RPMI8226 (cell line): Measurements from ENCODE around the gene PDK3.
A peak's percentile ranks its signal among the peaks of the same experiment; 100 is the strongest.

Source experiments
- DNase-seq: peaks from one replicate; pipeline ENCODE4 v3.0.0-alpha.2; 2015

Gene PDK3

DNA sequence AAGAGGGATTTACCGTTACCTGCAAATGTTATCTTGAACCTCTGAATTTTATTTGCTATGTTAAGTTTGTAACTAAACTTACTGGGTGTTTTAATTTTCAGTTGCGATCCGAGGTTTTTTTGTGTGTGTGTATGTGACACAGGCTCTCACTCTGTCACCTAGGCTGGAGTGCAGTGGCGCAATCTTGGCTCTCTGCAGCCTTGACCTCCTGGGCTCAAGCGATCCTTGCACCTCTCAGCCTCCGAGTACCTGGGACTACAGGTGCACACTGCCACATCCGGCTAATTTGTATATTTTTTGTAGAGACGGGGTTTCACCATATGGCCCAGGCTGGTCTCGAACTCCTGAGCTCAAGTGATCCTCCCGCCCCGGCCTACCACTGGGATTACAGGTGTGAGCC, 18.5 kb downstream of the PDK3 start:
- DNase-seq, result no peak

DNA sequence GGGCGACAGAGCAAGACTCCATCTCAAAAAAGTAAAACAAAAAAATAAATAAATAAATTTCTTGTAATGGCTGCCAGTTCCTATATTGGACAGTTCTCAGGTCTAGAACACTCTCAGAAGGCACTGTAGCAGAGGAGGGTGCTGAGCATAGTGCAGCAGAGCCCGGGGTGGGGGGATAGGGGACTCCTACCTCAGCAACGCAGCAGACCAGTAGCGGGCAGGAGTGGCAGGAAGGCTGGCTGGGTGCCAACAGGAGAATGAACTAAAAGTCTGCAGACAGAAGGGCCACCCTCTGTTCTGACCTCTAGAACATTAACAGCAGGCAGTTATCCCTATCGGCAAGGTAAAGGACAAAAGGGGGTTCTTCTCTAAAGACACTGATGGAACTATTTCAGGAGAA, 20.2 kb downstream of the PDK3 start:
- DNase-seq, result no peak

DNA sequence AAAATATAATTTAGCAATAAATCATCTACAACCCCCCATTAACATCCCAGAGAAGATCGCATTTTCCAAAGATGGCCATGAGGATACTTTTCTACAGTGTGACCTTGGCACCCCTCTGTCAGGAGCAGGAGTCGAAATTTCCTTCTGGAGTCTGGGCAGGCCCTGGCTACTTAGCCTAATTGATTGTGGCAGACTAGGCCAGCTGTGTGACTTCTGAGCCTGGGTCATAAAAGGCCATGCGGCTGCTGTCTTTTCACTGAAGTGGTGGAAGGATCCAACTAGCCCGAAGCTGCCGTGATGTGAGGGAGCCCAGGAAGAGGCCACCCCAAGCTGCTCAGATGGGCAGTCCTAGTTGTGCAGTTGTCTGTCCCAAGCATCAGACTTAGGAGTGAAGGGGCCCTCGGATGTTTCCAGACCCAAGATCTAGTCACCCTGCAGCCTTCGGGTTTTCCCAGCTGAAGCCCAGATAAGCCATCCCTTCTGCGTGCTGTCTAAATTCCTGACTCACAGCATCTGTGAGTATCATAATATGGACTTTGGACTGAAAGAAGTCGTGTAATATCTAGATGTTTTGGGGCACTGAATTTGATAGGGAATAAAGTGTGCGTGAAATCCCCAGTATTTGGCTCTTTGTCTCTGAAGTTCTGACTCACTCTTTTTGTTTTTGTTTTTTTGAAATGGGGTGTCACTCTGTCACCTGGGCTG, 21.0 kb downstream of the PDK3 start:
- no peak for DNase-seq

DNA sequence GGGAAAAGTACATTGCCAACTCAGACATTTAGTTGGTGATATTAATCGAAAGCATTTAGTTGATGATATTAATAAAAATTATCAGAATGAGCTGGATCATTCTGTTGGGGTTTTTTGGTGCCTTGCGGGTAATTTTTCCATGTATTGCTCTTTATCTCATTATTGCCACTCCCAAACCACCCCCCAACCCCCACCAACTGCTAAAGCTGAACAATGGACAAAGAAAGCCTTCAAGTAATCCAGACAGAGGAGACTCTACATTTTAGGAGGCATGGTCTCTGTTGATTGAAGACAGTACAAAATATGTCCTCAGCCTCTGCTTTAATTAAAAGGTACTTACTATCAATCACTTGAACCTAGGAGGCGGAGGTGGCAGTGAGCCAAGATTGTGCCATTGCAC, 22.5 kb downstream of the PDK3 start:
- DNase-seq, result no peak

DNA sequence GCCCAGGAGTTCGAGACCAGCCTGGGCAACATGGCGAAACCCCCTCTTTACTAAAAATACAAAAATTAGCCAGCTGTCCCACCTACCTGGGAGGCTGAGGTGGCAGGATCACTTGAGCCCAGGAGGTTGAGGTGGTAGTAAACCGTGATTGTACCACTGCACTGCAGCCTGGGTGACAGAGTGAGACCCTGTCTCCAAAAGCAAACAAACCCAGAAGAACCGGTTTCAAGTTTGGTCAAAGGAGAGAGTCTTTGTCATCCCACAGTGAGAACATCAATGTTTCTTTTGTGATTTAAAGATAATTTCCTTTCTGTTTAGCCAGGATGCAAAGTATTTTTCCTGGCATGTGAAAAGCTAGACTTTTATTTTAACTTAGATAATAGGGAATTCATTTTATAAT, 26.7 kb downstream of the PDK3 start:
- no peak for DNase-seq

DNA sequence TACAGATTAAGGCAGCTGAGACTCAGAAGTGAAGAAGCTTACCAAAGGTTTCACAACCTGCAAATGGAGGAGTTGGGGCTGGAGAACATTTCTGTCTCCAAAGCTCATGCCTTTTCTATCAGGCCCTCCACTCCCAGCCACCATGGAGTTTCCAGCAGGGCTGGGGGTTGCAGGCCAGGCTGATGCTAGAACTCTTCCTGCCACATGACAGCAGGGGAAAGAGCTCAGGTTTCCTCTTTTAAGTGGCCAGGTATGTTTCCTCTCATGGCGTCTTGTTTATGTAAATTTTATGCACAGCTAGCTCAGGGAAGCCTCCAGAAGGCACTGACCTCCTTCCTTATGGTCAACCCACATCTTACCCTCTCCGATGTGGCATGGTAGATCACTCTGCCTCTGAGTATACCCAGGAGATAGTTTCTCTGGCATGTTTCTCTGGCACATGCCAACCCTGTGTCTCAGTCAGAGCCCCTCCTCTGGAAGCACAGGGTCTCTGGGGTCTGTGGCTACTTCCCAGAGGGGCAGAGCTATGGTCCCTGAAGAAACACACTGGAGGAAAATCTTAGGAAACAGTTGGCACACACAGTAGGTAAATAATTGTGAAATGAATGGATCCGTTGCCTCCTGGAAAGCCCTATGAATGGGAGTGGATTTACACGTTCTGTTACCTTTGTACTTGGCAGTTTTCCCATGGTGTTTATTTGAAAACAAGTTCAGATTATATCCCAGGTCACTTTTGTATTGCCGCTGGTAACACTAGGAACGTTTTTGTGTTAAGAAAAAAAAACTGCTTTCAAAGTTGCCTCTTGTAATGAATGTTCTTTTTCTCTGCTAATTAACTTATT, 28.9 kb downstream of the PDK3 start:
- DNase-seq, result no peak

DNA sequence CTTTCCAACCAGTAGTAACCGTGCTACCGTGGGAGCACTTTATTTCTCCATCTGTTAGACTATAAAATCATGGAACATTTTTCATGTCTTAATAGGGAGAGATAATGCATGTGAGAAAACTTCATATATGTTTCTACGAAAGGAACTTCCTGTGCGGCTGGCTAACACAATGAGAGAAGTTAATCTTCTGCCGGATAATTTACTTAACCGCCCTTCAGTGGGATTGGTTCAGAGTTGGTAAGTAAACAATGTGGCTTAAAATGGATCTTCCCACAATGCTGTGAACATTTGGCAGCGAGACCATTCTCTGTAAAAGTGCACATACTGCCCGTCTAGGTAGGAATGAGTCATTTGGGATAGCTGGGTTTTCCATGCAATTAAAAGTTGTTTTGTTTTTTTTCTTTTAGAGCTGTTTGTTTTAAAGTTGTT, 29.6 kb downstream of the PDK3 start:
- no peak for DNase-seq

DNA sequence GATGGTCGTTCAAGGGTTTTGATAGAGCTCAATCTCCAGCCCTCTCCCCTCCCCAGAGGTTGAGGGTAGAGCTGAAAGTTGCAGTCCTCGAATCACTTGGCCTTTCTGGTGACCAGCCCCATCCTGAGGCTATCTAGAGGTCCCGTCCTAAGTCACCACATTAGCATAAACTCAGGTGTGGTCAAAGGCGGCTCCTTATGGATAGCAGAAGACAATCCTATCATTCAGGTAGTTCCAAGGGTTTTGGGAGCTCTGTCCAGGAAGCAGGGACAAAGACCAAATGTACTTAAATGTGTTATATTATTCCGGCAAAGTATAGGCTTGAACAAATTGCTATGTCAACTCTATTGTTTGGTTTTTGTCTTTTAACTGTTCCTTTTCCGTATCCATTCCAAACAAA, 30.6 kb downstream of the PDK3 start:
- no peak for DNase-seq

DNA sequence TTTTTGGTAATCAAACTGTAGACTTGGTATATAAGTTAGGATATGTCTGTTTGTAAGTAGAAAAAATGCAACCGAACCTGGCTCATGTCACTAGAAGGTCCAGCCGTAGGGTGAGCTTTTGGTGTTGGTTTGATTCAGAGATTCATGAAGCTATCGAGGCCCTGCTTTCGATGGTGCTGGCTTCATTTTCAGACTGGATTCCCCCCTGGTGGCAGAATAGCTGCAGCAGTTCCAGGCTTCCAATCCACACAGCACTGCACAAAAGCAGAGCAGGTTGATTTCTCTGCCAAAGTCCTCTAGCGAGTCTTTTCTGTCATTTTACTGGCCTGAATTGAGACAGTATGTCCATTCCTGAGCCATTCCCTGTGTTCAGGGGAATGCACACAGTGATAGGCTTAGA, 33.1 kb downstream of the PDK3 start:
- DNase-seq, result peak; percentile 16

DNA sequence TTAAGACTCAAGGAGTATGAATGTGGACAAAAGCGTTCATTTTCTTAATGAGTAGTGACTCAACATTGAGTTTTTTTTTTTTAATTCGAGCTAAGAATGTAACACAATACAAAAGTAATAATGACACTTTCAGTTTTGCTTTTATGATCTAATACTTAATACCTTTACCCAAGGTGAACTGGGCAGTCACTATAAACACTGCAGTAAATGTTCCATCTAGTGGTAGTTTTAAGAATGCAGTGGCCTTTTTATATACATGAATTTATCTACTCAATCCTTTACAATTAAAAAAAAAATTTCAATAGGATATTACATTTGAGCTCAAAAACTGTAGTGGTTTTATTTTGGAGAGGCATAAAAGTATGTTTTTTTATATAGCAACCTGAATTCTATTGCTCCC, 33.9 kb downstream of the PDK3 start:
- DNase-seq, result peak; percentile 49

DNA sequence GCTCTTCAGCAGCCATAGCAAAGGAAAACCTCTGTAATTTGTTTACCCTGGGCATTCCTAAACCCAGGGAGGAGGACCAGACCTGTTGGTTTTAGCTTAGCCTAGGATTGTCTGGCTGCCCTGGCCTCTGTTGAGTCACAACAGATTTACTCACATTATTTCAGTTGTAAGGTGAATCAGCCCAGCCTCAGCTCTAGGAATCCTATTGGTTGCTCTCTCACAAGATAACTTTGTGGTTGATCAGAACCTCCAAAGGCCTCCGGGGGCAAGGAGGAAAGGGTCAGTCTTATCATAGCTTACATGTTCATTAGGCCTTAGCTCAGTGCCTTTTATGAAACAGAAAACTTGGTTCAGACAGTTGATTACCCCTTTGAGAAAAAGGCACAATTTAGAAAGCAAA, 41.0 kb downstream of the PDK3 start:
- DNase-seq, result no peak

DNA sequence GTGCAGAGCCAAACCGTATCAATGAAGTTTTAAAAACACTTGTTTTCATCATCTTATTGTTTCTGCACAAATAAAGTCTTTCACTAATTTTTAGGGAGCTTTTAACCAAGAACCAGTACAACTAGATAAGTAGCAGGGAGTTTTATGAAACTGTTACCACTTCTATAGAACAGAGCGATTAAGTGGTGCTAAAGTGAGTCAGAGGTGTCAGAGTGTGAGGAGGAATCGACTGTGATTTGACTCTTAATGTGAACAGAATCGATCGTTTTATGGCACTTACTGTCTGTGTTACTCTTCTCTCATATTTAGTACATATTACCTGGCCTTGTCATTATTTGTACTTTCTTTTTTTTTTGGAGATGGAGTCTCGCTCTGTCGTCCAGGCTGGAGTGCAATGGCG, 43.3 kb downstream of the PDK3 start:
- DNase-seq, result no peak

DNA sequence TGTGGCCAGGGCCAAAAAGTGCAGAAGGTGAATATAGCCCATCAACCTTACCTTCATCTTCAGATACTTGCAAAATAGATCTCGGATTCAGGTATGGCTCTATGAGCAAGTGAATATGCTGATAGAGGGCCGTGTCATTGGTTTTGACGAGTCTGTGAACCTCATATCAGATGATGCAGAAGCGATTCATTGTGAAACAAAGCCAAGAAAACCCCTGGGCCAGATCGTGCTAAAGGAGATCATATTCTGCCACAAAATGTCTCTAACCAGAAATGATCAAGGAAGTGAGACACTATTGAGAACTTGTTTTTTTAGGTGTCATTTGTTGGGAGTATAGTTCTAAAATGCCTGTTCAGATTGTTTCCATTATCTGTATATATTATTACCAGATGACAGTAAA, 48.3 kb downstream of the PDK3 start:
- DNase-seq, result no peak

DNA sequence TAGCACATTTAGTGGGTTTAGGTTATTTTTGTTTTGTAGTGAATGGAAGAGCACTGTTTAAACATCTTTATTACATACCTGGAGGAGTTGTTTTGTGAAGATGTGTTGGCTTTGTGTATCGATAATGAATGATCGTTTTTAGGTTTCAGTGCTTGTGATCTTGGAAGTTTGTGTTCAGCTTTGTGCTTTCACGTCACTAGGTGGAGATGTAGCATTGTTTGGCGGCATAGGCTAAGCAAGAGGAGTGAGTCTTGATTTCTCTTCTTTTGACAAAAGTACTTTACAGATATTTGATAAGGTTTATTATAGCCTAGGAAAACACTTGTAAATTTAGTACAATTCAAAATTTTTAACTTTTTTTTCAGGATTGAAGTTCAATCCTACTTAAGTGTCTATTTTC, 50.4 kb downstream of the PDK3 start:
- no peak for DNase-seq

DNA sequence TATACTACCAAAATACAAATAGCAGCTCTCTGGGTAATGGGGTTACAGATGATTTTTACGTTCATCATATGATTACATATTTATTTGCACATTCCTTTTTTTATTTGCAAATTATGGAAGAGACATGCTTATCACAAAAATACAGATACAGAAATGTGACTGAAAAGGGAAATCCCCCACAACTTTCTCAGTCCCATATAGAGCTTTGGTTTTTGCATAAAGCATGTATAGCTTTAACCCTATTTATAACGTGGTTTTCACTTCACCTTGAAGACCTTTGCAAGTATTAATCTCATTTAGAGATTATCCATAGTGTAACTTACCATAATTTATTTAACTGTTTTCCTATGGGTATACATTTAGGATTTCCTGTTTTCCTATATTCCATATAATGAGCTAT, 55.4 kb downstream of the PDK3 start:
- DNase-seq, result no peak

DNA sequence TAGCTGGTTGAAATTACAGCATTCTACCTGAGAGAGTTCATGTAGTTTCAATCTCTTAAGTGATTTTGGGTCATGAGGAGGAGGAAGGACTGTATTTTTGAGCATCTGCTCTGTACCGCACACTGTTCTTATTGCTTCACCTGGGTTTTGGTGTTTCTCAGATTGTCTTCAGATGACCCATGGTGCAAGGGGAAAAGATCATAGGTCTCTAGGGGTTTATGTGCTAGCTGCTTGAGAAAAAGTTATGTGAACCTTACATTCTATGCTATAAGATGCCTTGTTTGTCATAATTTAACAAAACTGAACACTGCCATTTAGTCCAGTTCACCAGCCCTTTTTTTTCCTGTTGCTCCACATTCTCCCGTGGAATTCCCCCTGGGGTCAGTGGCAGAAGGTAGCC, 60.4 kb downstream of the PDK3 start:
- DNase-seq, result no peak

DNA sequence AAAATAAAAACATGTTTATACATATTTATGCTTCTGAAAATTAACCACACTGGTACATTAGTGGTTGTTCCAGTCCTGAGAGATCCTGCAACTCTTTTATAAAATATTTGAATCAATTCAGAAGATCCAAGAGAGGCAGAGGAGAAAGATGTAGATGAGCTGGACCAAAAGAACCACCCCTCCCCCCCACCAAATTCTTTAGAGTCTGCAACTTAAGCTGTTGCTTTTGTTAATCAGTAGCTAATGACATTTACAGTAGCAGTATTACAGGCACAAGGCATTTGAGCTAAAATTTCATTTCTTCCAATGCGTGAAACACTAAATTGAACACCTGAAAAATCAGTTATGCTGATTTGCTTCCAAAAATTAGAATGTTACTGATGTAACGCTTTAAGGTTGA, 61.5 kb downstream of the PDK3 start:
- DNase-seq, result no peak

DNA sequence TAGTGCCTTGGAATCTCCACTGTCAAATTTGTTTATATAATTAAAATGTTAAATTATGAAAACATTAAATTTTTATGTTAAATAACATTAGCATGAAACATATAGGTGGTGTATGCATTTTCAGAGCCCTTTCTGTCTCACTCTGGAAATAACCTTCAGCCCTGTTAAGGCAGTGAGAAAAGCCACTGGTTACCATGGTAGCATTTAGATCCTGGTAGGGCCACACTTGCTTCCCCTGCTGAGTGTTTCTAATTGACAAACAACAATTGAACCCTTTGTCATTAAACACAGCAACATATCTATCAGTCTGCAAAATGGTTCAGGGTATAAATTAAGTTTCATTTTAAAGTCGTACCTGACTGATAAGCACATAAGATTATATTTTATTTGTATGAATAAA, 63.5 kb downstream of the PDK3 start:
- no peak for DNase-seq

DNA sequence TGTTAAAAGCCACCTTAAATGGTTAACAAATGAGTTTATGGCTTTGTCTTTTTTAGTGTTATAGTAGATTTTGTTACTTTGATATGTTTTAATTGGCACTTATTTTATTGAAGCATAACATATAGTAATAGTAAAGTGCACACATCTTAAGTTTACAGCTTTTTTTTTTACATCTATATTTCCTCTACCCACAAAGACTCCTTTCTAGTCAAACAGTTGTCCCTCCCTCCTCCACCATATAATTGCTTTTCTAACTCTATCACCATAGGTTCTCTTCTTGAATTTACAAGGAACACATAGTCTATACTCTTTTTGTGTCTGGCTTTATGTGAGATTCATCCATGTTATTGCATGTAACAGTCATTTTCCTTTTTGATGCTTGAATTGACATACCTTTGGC, 71.5 kb downstream of the PDK3 start:
- DNase-seq, result no peak

DNA sequence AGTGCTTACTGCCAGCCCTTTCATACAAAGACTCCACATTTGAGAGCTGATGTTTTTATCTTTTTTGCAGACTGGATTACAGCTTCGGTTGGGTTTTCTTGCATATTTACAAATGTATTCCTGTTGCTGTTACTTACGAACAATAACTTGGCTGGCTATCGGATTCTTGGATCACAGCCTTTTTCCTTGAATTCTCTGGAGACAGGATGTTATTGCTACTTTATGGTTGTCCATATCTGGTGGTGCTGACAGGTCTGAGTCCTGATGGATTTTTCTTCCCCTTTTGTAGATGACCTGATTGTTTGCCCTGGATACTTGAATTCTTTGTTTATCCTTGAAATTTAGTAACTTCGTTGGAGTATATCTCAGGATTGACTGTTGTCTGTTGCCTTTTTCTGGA, 77.7 kb downstream of the PDK3 start:
- DNase-seq, result no peak

DNA sequence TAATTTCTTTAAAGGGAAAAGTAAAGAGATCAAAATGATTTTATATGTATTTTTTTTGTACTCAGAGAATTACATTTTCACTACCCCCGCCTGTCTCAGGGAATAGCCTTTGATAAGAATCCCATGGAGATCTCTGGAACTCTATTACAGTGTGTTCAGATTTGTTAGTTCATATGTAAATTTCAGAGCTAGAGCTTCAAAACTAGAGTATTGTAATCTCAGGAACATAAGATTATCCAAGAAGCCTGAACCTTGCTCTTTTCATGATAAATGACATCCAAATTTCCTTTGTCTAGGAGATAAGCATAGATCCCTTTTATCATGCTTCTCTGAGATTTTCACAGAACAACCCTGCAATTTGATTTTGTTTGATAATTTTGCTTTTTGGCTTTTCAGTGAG, 82.9 kb downstream of the PDK3 start:
- DNase-seq, result no peak

DNA sequence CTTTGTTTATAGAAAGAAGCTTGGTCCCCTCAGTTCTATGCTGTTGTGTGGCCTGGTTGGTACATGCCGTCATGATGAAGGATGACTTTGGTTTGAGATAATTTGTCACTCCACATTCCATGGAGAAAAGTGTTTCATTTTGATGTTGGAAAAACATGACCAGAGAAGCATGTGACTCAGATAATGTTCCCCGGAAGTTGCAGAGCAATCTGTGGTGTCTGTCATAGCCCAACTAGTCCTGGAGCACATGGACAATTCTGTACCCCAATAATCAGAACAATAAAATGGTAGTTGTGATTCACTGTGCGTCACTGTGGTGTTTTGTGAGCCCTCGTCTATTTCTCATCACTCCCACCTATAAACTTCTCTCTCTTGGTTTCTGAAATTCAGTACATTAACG, 85.1 kb downstream of the PDK3 start:
- no peak for DNase-seq

DNA sequence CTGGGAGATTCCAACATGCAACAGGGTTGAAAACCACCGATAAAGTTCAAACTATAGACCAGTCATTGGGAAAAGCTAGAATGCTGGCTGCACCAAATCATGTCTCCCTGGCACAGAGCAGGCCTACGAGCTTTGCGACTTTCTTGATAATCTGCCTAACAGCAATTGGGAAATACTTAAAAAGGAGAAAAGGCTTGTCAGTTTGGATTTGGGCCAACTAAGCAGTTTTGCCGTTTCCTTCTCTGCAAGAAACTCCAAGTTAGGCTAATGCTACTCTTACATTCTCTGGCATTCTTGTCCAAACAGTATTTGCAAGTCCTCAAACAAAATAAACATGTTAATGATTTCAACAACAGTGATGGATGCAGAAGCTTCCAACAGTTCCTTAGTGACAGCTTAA, 87.9 kb downstream of the PDK3 start:
- no peak for DNase-seq

DNA sequence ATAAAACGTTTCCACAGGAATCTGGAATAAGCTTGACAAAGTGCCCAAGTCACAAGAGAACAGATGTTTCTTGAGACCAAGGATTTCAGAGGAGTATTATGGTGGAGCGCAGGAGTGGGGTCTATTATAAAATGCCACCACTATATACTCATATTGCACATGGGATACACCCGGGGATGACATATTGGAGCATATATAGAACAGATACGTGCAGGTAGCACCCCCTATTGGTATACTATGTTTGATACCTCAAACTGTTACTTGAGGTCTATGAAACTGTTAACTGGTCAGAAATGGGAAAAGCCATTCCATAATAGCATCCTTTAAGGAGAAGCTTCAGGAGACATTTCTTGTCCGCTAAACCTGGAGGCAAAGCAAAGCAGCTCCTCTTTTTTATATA, 96.0 kb downstream of the PDK3 start:
- peak; percentile 20 for DNase-seq
